AG04450 (cell line): Measurements from ENCODE around the gene ALG12. TPM values are rescaled to one million over a fixed set of nuclear protein-coding genes. Genes with fewer than 3 reads are reported as not detected.
A peak's percentile ranks its signal among the peaks of the same experiment; 100 is the strongest.

ENCODE experiments used
- CTCF ChIA-PET: fragments of 300-600, 350-600 bp; formaldehyde crosslinking; extraction: SDS; loops from one replicate; lab custom pipeline; 2022; ENCODE audit warnings: antibody characterized with exemption, inconsistent platforms; lab: Charles Lee
- POLR2A ChIA-PET: fragments of 350-600 bp; formaldehyde crosslinking; extraction: SDS; loops from one replicate; lab custom pipeline; 2021; ENCODE audit warnings: antibody characterized with exemption, inconsistent platforms; lab: Yijun Ruan, JAX
- DNase-seq: peaks from one replicate; pipeline ENCODE4 v3.0.0-alpha.2; 2011; ENCODE audit warnings: low read depth, low spot score
- H3K27ac ChIP-seq: one replicate; pipeline ENCODE4 v1.5.1; 2012; ENCODE audit warnings: low read depth, low read length, control low read depth
- H3K27me3 ChIP-seq: one replicate; pipeline ENCODE4 v1.6.0; 2012; ENCODE audit warnings: low read length; ENCODE audit not compliant: control insufficient read depth, insufficient read depth
- H3K4me3 ChIP-seq: 2 replicates; pipeline ENCODE4 v1.5.1; 2011; ENCODE audit warnings: mild to moderate bottlenecking, low read depth, low read length, control low read depth
- H3K9me3 ChIP-seq: 2 replicates; pipeline ENCODE4 v1.5.1; 2012; ENCODE audit warnings: low read length; ENCODE audit not compliant: control insufficient read depth, insufficient read depth
- polyA plus RNA-seq: library from polyadenylated mRNA; depleted of rRNA; stranded (reverse); fragments of >200 nt; gene quantifications from 2 replicates; pipeline ENCODE4 v1.2.3, GENCODE V29; 2011
- TF ChIP-seq, protein P1 (sequence below): IDR thresholded peaks from 2 replicates; pipeline ENCODE4 v1.5.1; 2011; ENCODE audit warnings: low read depth, low read length, control low read depth, inconsistent platforms

Gene ALG12
- polyA plus RNA-seq, 1 experiment = 5.6 TPM

DNA sequence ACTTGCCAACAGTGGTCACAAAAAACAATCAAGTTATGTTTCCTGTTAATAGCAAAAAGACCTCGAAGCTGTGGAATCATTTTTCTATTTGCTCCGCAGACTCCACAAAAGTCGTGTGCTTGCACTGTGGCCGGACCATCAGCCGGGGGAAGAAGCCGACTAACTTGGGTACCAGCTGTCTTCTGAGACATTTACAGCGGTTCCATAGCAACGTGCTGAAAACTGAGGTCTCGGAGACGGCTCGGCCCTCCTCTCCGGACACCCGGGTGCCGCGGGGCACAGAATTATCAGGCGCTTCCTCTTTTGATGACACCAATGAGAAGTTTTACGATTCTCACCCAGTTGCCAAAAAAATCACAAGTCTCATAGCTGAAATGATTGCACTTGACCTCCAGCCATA lies 33.0 kb downstream of the ALG12 start:
- DNase-seq = no peak
- TF ChIP-seq, protein P1, sequence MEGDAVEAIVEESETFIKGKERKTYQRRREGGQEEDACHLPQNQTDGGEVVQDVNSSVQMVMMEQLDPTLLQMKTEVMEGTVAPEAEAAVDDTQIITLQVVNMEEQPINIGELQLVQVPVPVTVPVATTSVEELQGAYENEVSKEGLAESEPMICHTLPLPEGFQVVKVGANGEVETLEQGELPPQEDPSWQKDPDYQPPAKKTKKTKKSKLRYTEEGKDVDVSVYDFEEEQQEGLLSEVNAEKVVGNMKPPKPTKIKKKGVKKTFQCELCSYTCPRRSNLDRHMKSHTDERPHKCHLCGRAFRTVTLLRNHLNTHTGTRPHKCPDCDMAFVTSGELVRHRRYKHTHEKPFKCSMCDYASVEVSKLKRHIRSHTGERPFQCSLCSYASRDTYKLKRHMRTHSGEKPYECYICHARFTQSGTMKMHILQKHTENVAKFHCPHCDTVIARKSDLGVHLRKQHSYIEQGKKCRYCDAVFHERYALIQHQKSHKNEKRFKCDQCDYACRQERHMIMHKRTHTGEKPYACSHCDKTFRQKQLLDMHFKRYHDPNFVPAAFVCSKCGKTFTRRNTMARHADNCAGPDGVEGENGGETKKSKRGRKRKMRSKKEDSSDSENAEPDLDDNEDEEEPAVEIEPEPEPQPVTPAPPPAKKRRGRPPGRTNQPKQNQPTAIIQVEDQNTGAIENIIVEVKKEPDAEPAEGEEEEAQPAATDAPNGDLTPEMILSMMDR = no peak
- H3K27ac ChIP-seq = no peak overlapping the region
- ChIA-PET CTCF (no interaction called here), POLR2A (no interaction called here)
- H3K27me3 ChIP-seq = no peaks in the 10 kb centered on the region
- H3K4me3 ChIP-seq = no peak overlapping the region
- peaks cover 49% of the 10 kb centered on the region for H3K9me3 ChIP-seq

- ChIA-PET CTCF (no interaction called here), POLR2A (no interaction called here)
- Histone ChIP-seq H3K9me3 (peaks cover 51% of the 10 kb centered on the region), H3K27ac (no peak overlapping the region), H3K27me3 (no peaks in the 10 kb centered on the region), H3K4me3 (no peak overlapping the region)
- TF ChIP-seq, protein P1 = no peak
- no peak for DNase-seq
Observed at GRCh38 chr22:49884503-49885260, 33.6 kb downstream of the ALG12 start.

- Histone ChIP-seq H3K27me3 (no peaks in the 10 kb centered on the region), H3K27ac (no peak overlapping the region), H3K9me3 (peaks cover 48% of the 10 kb centered on the region), H3K4me3 (no peak overlapping the region)
- ChIA-PET POLR2A (no interaction called here), CTCF (no interaction called here)
- TF ChIP-seq, protein P1 = no peak
- no peak for DNase-seq
Observed at GRCh38 chr22:49884075-49884474, 34.2 kb downstream of the ALG12 start.

- Histone ChIP-seq H3K4me3 (no peak overlapping the region), H3K27ac (no peak overlapping the region), H3K27me3 (no peaks in the 10 kb centered on the region), H3K9me3 (peaks cover 44% of the 10 kb centered on the region)
- no peak for DNase-seq
- TF ChIP-seq, protein P1 = no peak
- CTCF ChIA-PET = no interaction called here
- POLR2A ChIA-PET = interaction anchor here (1.0 kb wide), 1 partner anchor 27 kb away, joined by 4 read pairs; no protein-coding TSS in a partner anchor
Observed at GRCh38 chr22:49883294-49883640, 35.0 kb downstream of the ALG12 start.

- CTCF ChIA-PET = no interaction called here
- no peaks in the 10 kb centered on the region for H3K27me3 ChIP-seq
- DNase-seq = no peak
- peak overlapping the region; percentile 22 for H3K27ac ChIP-seq
- TF ChIP-seq, protein P1 = no peak
- POLR2A ChIA-PET = interaction anchor here (1.0 kb wide), 1 partner anchor 27 kb away, joined by 4 read pairs; no protein-coding TSS in a partner anchor
- H3K9me3 ChIP-seq = peaks cover 45% of the 10 kb centered on the region
- H3K4me3 ChIP-seq = no peak overlapping the region
Observed at GRCh38 chr22:49882519-49883293, 35.5 kb downstream of the ALG12 start.
